HG02588 (cell line): Measurements from ENCODE around the gene ACOX3.
"Not testable (repeated sequence)": the region's sequence is repeated elsewhere in the genome, so short reads cannot be mapped to it uniquely, and the experiment has no call there.

Source experiments
- ATAC-seq: cut with Tn5 transposase; IDR thresholded peaks from one replicate; pipeline ENCODE4 v1.9.1; 2021; ENCODE audit warnings: mild to moderate bottlenecking, moderate library complexity; ENCODE audit not compliant: unreplicated experiment

The ACOX3 gene

GRCh38 chr4:8359193-8359592 lies 81.3 kb downstream of the ACOX3 start:
- ATAC-seq, result no peak

- no peak for ATAC-seq
These were observed 83.7 kb downstream of the ACOX3 start for GRCh38 chr4:8356856-8357255.

GRCh38 chr4:8355864-8356565 lies 84.5 kb downstream of the ACOX3 start:
- no peak for ATAC-seq

GRCh38 chr4:8355306-8355705 lies 85.2 kb downstream of the ACOX3 start:
- no peak for ATAC-seq

GRCh38 chr4:8353912-8354453 lies 86.5 kb downstream of the ACOX3 start:
- no peak for ATAC-seq

- no peak for ATAC-seq
These were observed 87.3 kb downstream of the ACOX3 start for GRCh38 chr4:8353158-8353669.

GRCh38 chr4:8352368-8353157 lies 88.0 kb downstream of the ACOX3 start:
- ATAC-seq, result no peak

- no peak for ATAC-seq
These were observed 88.6 kb downstream of the ACOX3 start for GRCh38 chr4:8351931-8352367.

- no peak for ATAC-seq
These were observed 89.6 kb downstream of the ACOX3 start for GRCh38 chr4:8350841-8351461.

GRCh38 chr4:8350352-8350751 lies 90.2 kb downstream of the ACOX3 start:
- ATAC-seq, result no peak

- ATAC-seq, result no peak
These were observed 90.8 kb downstream of the ACOX3 start for GRCh38 chr4:8349664-8350236.

- ATAC-seq, result not testable (repeated sequence)
These were observed 91.3 kb downstream of the ACOX3 start for GRCh38 chr4:8349236-8349635.

GRCh38 chr4:8348071-8348470 lies 92.5 kb downstream of the ACOX3 start:
- ATAC-seq, result no peak

GRCh38 chr4:8347660-8348059 lies 92.9 kb downstream of the ACOX3 start:
- ATAC-seq, result no peak

GRCh38 chr4:8346838-8347605 lies 93.5 kb downstream of the ACOX3 start:
- no peak for ATAC-seq

- ATAC-seq, result no peak
These were observed 94.3 kb downstream of the ACOX3 start for GRCh38 chr4:8345946-8346814.

GRCh38 chr4:8345053-8345945 lies 95.2 kb downstream of the ACOX3 start:
- ATAC-seq, result no peak

- no peak for ATAC-seq
These were observed 96.1 kb downstream of the ACOX3 start for GRCh38 chr4:8344377-8344776.
